SK-N-MC (cell line): ENCODE results near the gene PLXNC1.

ENCODE experiments used
- EZH2 ChIP-seq: fragments of 200-600 bp; sonication (generic); IDR thresholded peaks from one replicate; pipeline ENCODE4 v1.6.1; 2017; ENCODE audit warnings: antibody characterized with exemption
- FOXP2 ChIP-seq: optimal IDR thresholded peaks from 2 replicates; pipeline ENCODE3; 2011; ENCODE audit warnings: mild to moderate bottlenecking, moderate library complexity; ENCODE audit not compliant: insufficient read depth; ENCODE audit errors: extremely low read length, control extremely low read depth
- POLR2AphosphoS5 ChIP-seq: IDR thresholded peaks from 2 replicates; pipeline ENCODE4 v1.6.1; 2012; ENCODE audit warnings: mild to moderate bottlenecking, low read depth, low read length, borderline replicate concordance

GRCh38 chr12:94225506-94225905, 77.1 kb downstream of the PLXNC1 start:
- TF ChIP-seq POLR2AphosphoS5 (no peak), EZH2 (no peak), FOXP2 (no peak)
